ENCODE measurements around the gene PRKCA. TPM values are rescaled to one million over a fixed set of nuclear protein-coding genes. Genes with fewer than 3 reads are reported as not detected.

Gene PRKCA
- total and polyA plus RNA-seq, 2 of the 13 experiments (the other 11 are each of a cell fraction or from before 2014, with no cell fraction given) = 18.5 to 21.5 TPM

- TF ChIP-seq ZUFSP (CRISPR knock-in tag; IDR thresholded peaks at IDR 0.05; ENCODE audit: borderline replicate concordance) (no peak), ZNF883 (CRISPR knock-in tag; IDR thresholded peaks at IDR 0.05; ENCODE audit: not compliant biosample characterization) (no peak), ZNF512 (CRISPR knock-in tag; IDR thresholded peaks at IDR 0.05) (no peak), ZNF761 (CRISPR knock-in tag; conservative IDR thresholded peaks at IDR 0.05) (no peak), ZNF768 (CRISPR knock-in tag; IDR thresholded peaks at IDR 0.05) (no peak), SIN3B (IDR thresholded peaks at IDR 0.05; ENCODE audit: low read length) (no peak), JUNB (CRISPR knock-in tag; IDR thresholded peaks at IDR 0.05; ENCODE audit: borderline replicate concordance) (no peak), E2F2 (CRISPR knock-in tag; IDR thresholded peaks at IDR 0.05; ENCODE audit: borderline replicate concordance) (no peak), KMT2B (CRISPR knock-in tag; IDR thresholded peaks at IDR 0.05) (no peak), TBP (CRISPR knock-in tag; IDR thresholded peaks at IDR 0.05) (no peak), ZNF142 (CRISPR knock-in tag; IDR thresholded peaks at IDR 0.05) (no peak), RAD51 (IDR thresholded peaks at IDR 0.05; ENCODE audit: borderline replicate concordance) (no peak)
Observed at GRCh38 chr17:66687570-66688284, 385.3 kb downstream of the PRKCA start (continued).

Data from HepG2 (cell line).